Measurements from ENCODE around the gene KIAA0232. TPM values are rescaled to one million over a fixed set of nuclear protein-coding genes. Genes with fewer than 3 reads are reported as not detected.
A peak's percentile ranks its signal among the peaks of the same experiment; 100 is the strongest.
"Not testable (repeated sequence)": the region's sequence is repeated elsewhere in the genome, so short reads cannot be mapped to it uniquely, and the experiment has no call there.

KIAA0232 gene
- polyA plus RNA-seq, 4 donors, result 6.7 to 21.5 (median 8.6) TPM

GRCh38 chr4:6783111-6783981 lies 819 bp downstream of the KIAA0232 start:
- DNase-seq, result peak; percentile 88 to 97
- H3K9me3 ChIP-seq (ENCODE audit: control insufficient read depth in 2 of 2, insufficient read depth in 1 of 2, low read depth in 1 of 2, low read length in 1 of 2), result no peaks in the 10 kb centered on the region
- H3K4me3 ChIP-seq (ENCODE audit: low read depth in 1 of 3, low read length in 3 of 3), result peak overlapping the region; percentile 91 to 98 (median 97)
- no peaks in the 10 kb centered on the region for H3K27me3 ChIP-seq (ENCODE audit: control insufficient read depth in 3 of 3, insufficient read depth in 3 of 3, low read length in 3 of 3)
- peaks cover 3 to 13% (median 6%) of the 10 kb centered on the region in 3 donors for H3K4me1 ChIP-seq (ENCODE audit: control insufficient read depth in 3 of 3, insufficient read depth in 2 of 3, low read depth in 1 of 3, low read length in 2 of 3)
- no peak for FAIRE-seq
- peak overlapping the region; percentile 99 to 100 (median 99) for H3K27ac ChIP-seq (ENCODE audit: low read depth in 1 of 3, low read length in 2 of 3)
- 0 to 1% (median 1%) methylated on average over 60 to 91 of the region's 91 CpGs for WGBS, 3 donors
- H3K36me3 ChIP-seq (ENCODE audit: control insufficient read depth in 3 of 3, insufficient read depth in 2 of 3, low read depth in 1 of 3, low read length in 3 of 3), result peaks cover 0 to 11% (median 0%) of the 10 kb centered on the region in 3 donors

- Histone ChIP-seq H3K27ac (ENCODE audit: low read depth in 1 of 3, low read length in 2 of 3) (no peak overlapping the region), H3K9me3 (ENCODE audit: control insufficient read depth in 2 of 2, insufficient read depth in 1 of 2, low read depth in 1 of 2, low read length in 1 of 2) (no peaks in the 10 kb centered on the region), H3K4me1 (ENCODE audit: control insufficient read depth in 3 of 3, insufficient read depth in 2 of 3, low read depth in 1 of 3, low read length in 2 of 3) (peaks cover 3 to 9% (median 6%) of the 10 kb centered on the region in 3 donors), H3K4me3 (ENCODE audit: low read depth in 1 of 3, low read length in 3 of 3) (no peak overlapping the region), H3K36me3 (ENCODE audit: control insufficient read depth in 3 of 3, insufficient read depth in 2 of 3, low read depth in 1 of 3, low read length in 3 of 3) (peaks cover 0 to 14% (median 1%) of the 10 kb centered on the region in 3 donors), H3K27me3 (ENCODE audit: control insufficient read depth in 3 of 3, insufficient read depth in 3 of 3, low read length in 3 of 3) (no peaks in the 10 kb centered on the region)
- 93 to 95% (median 95%) methylated on average over 1 of the region's 1 CpG for WGBS, 3 donors
- FAIRE-seq, result no peak
- no peak for DNase-seq
These were observed 3.0 kb downstream of the KIAA0232 start for GRCh38 chr4:6785572-6785925.

- DNase-seq (peak in 1 of 2 donors; percentile 48), FAIRE-seq (no peak)
- WGBS, 3 donors, result 41 to 57% (median 42%) methylated on average over 7 of the region's 7 CpGs
- Histone ChIP-seq H3K9me3 (ENCODE audit: control insufficient read depth in 2 of 2, insufficient read depth in 1 of 2, low read depth in 1 of 2, low read length in 1 of 2) (no peaks in the 10 kb centered on the region), H3K4me1 (ENCODE audit: control insufficient read depth in 3 of 3, insufficient read depth in 2 of 3, low read depth in 1 of 3, low read length in 2 of 3) (peaks cover 3 to 6% (median 5%) of the 10 kb centered on the region in 3 donors), H3K36me3 (ENCODE audit: control insufficient read depth in 3 of 3, insufficient read depth in 2 of 3, low read depth in 1 of 3, low read length in 3 of 3) (peaks cover 0 to 22% (median 1%) of the 10 kb centered on the region in 3 donors), H3K27ac (ENCODE audit: low read depth in 1 of 3, low read length in 2 of 3) (no peak overlapping the region), H3K27me3 (ENCODE audit: control insufficient read depth in 3 of 3, insufficient read depth in 3 of 3, low read length in 3 of 3) (no peaks in the 10 kb centered on the region), H3K4me3 (ENCODE audit: low read depth in 1 of 3, low read length in 3 of 3) (no peak overlapping the region)
These were observed 5.6 kb downstream of the KIAA0232 start for GRCh38 chr4:6788123-6788522.

DNA sequence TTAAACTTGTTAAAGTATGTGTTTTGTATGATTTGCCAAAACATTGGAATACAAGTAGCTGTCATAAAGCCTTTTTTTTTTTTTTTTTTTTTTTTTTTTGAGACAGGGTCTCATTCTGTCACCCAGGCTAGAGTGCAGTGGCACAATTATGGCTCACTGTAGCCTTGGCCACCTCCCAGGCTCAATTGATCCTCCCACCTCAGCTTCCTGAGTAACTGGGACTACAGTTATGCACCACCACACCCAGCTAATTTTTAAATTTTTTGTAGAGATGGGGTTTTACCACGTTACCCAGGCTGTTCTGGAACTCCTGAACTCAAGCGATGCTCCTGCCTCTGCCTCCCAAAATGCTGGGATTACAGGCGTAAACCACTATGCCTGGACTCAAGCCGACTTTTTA lies 8.7 kb downstream of the KIAA0232 start:
- not testable (repeated sequence) for H3K27me3 ChIP-seq (ENCODE audit: control insufficient read depth in 3 of 3, insufficient read depth in 3 of 3, low read length in 3 of 3); H3K4me3 ChIP-seq (ENCODE audit: low read depth in 1 of 3, low read length in 3 of 3); H3K27ac ChIP-seq (ENCODE audit: low read depth in 1 of 3, low read length in 2 of 3); FAIRE-seq; H3K9me3 ChIP-seq (ENCODE audit: control insufficient read depth in 2 of 2, insufficient read depth in 1 of 2, low read depth in 1 of 2, low read length in 1 of 2); DNase-seq; H3K4me1 ChIP-seq (ENCODE audit: control insufficient read depth in 3 of 3, insufficient read depth in 2 of 3, low read depth in 1 of 3, low read length in 2 of 3)
- 92 to 98% (median 94%) methylated on average over 4 of the region's 4 CpGs for WGBS, 3 donors
- H3K36me3 ChIP-seq (ENCODE audit: control insufficient read depth in 3 of 3, insufficient read depth in 2 of 3, low read depth in 1 of 3, low read length in 3 of 3), result peaks cover 0 to 24% (median 1%) of the 10 kb centered on the region in 3 donors

DNA sequence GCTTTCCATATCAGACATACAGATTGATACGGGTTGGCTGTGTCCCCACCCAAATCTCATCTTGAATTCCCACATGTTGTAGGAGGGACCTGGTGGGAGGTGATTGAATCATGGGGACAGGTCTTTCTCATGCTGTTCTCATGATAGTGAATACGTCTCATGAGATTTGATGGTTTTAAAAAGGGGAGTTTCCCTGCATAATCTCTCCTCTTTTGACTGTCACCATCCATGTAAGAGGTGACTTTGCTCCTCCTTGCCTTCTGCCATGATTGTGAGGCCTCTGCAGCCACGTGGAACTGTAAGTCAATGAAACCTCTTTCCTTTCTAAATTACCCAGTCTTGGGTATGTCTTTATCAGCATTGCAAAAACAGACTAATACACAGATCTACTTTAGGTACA lies 9.3 kb downstream of the KIAA0232 start:
- DNase-seq; H3K4me3 ChIP-seq (ENCODE audit: low read depth in 1 of 3, low read length in 3 of 3); FAIRE-seq; H3K4me1 ChIP-seq (ENCODE audit: control insufficient read depth in 3 of 3, insufficient read depth in 2 of 3, low read depth in 1 of 3, low read length in 2 of 3); H3K27me3 ChIP-seq (ENCODE audit: control insufficient read depth in 3 of 3, insufficient read depth in 3 of 3, low read length in 3 of 3); H3K9me3 ChIP-seq (ENCODE audit: control insufficient read depth in 2 of 2, insufficient read depth in 1 of 2, low read depth in 1 of 2, low read length in 1 of 2); H3K27ac ChIP-seq (ENCODE audit: low read depth in 1 of 3, low read length in 2 of 3): not testable (repeated sequence)
- 55 to 69% (median 58%) methylated on average over 3 of the region's 3 CpGs for WGBS, 3 donors
- H3K36me3 ChIP-seq (ENCODE audit: control insufficient read depth in 3 of 3, insufficient read depth in 2 of 3, low read depth in 1 of 3, low read length in 3 of 3), result peaks cover 0 to 21% (median 1%) of the 10 kb centered on the region in 3 donors

DNA sequence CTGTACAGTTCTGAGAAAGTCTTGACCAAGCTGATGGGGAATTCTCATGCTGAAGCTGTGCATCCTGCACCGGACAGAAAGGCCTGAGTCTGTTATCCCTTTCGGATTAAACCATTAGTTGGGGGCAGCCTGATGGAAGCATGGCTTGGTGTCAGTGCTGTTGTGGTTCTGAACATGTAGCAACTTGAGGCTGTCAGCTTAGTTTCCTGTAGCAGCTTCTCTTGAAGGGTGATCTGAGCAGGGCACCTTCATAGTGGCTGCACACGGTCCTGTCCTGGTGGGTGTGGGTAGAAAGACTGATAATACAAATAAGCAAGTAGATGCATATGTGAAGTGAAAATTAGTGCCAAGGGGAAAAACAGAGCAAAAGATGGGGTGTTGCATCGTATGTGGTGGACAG lies 11.7 kb downstream of the KIAA0232 start:
- H3K9me3 ChIP-seq (ENCODE audit: control insufficient read depth in 2 of 2, insufficient read depth in 1 of 2, low read depth in 1 of 2, low read length in 1 of 2), result no peaks in the 10 kb centered on the region
- H3K4me1 ChIP-seq (ENCODE audit: control insufficient read depth in 3 of 3, insufficient read depth in 2 of 3, low read depth in 1 of 3, low read length in 2 of 3), result peaks cover 0 to 5% (median 3%) of the 10 kb centered on the region in 3 donors
- no peak overlapping the region for H3K27ac ChIP-seq (ENCODE audit: low read depth in 1 of 3, low read length in 2 of 3)
- no peaks in the 10 kb centered on the region for H3K27me3 ChIP-seq (ENCODE audit: control insufficient read depth in 3 of 3, insufficient read depth in 3 of 3, low read length in 3 of 3)
- no peak for DNase-seq
- FAIRE-seq, result no peak
- peaks cover 0 to 30% (median 1%) of the 10 kb centered on the region in 3 donors for H3K36me3 ChIP-seq (ENCODE audit: control insufficient read depth in 3 of 3, insufficient read depth in 2 of 3, low read depth in 1 of 3, low read length in 3 of 3)
- 78 to 87% (median 85%) methylated on average over 4 of the region's 4 CpGs for WGBS, 3 donors
- no peak overlapping the region for H3K4me3 ChIP-seq (ENCODE audit: low read depth in 1 of 3, low read length in 3 of 3)

DNA sequence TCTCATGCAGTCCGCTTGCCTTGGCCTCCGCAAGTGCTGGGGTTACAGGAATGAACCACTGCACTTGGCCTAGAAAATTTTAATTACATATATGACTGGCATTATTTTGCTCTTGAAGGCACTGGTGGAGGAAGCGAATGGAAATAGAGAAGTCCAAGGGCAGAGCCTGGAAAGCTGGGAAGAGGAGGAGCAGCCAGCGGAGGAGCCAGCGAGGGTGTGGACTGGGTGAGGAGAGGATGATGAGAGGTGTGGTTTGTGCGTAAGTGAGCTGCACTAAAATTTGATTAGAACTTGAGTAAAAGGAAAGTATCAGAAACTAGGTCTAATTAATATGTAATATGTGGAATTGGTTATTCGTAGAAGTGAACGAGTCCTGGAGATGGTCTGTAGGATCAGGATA lies 13.3 kb downstream of the KIAA0232 start:
- H3K27me3 ChIP-seq (ENCODE audit: control insufficient read depth in 3 of 3, insufficient read depth in 3 of 3, low read length in 3 of 3), result no peaks in the 10 kb centered on the region
- H3K9me3 ChIP-seq (ENCODE audit: control insufficient read depth in 2 of 2, insufficient read depth in 1 of 2, low read depth in 1 of 2, low read length in 1 of 2), result no peaks in the 10 kb centered on the region
- 83 to 92% (median 88%) methylated on average over 8 of the region's 8 CpGs for WGBS, 3 donors
- no peak overlapping the region for H3K27ac ChIP-seq (ENCODE audit: low read depth in 1 of 3, low read length in 2 of 3)
- H3K4me3 ChIP-seq (ENCODE audit: low read depth in 1 of 3, low read length in 3 of 3), result no peak overlapping the region
- H3K4me1 ChIP-seq (ENCODE audit: control insufficient read depth in 3 of 3, insufficient read depth in 2 of 3, low read depth in 1 of 3, low read length in 2 of 3), result peaks cover 0 to 5% (median 3%) of the 10 kb centered on the region in 3 donors
- FAIRE-seq (no peak), DNase-seq (no peak)
- H3K36me3 ChIP-seq (ENCODE audit: control insufficient read depth in 3 of 3, insufficient read depth in 2 of 3, low read depth in 1 of 3, low read length in 3 of 3), result peaks cover 0 to 28% (median 0%) of the 10 kb centered on the region in 3 donors

GRCh38 chr4:6797368-6797767 lies 14.8 kb downstream of the KIAA0232 start:
- not testable (repeated sequence) for FAIRE-seq; H3K4me1 ChIP-seq (ENCODE audit: control insufficient read depth in 3 of 3, insufficient read depth in 2 of 3, low read depth in 1 of 3, low read length in 2 of 3); H3K4me3 ChIP-seq (ENCODE audit: low read depth in 1 of 3, low read length in 3 of 3); H3K9me3 ChIP-seq (ENCODE audit: control insufficient read depth in 2 of 2, insufficient read depth in 1 of 2, low read depth in 1 of 2, low read length in 1 of 2); H3K27ac ChIP-seq (ENCODE audit: low read depth in 1 of 3, low read length in 2 of 3); H3K27me3 ChIP-seq (ENCODE audit: control insufficient read depth in 3 of 3, insufficient read depth in 3 of 3, low read length in 3 of 3); DNase-seq
- H3K36me3 ChIP-seq (ENCODE audit: control insufficient read depth in 3 of 3, insufficient read depth in 2 of 3, low read depth in 1 of 3, low read length in 3 of 3), result peaks cover 0 to 27% (median 0%) of the 10 kb centered on the region in 3 donors
- 97 to 100% (median 98%) methylated on average over 4 of the region's 4 CpGs for WGBS, 3 donors

All from small intestine (tissue), 7 donors.